GM21515 (cell line): Measurements from ENCODE around the gene LHX6.

Experiments
- ATAC-seq: cut with Tn5 transposase; IDR thresholded peaks from one replicate; pipeline ENCODE4 v1.9.1; 2021; ENCODE audit not compliant: unreplicated experiment

Gene LHX6

GRCh38 chr9:122228568-122229484 lies at the start of gene LHX6:
Gene LHX6, minus strand, starts transcription at chr9:122228957. Its CDS starts 217 bp downstream, at chr9:122228740.
- ATAC-seq = no peak

- no peak for ATAC-seq
Observed at GRCh38 chr9:122277285-122277897, 48.6 kb upstream of the LHX6 start.

- ATAC-seq = no peak
Observed at GRCh38 chr9:122276096-122276495, 47.3 kb upstream of the LHX6 start.

- ATAC-seq = no peak
Observed at GRCh38 chr9:122274055-122274454, 45.3 kb upstream of the LHX6 start.

- ATAC-seq = no peak
Observed at GRCh38 chr9:122268041-122268814, 39.5 kb upstream of the LHX6 start.

- ATAC-seq = peak; percentile 37
Observed at GRCh38 chr9:122265149-122265915, 36.6 kb upstream of the LHX6 start.

- ATAC-seq = peak; percentile 83
Observed at GRCh38 chr9:122264360-122265148, 35.8 kb upstream of the LHX6 start, which contains the start of the genes MRRF and RBM18. Gene MRRF, plus strand, starts transcription at chr9:122264882. Its CDS starts 6,010 bp downstream, at chr9:122270892. Gene RBM18, minus strand, starts transcription at chr9:122264840. Its CDS starts 3,348 bp downstream, at chr9:122261492.

GRCh38 chr9:122263699-122264349 lies 35.1 kb upstream of the LHX6 start:
- ATAC-seq = no peak

- ATAC-seq = no peak
Observed at GRCh38 chr9:122262073-122262472, 33.3 kb upstream of the LHX6 start.

GRCh38 chr9:122261469-122261881 lies 32.7 kb upstream of the LHX6 start:
- ATAC-seq = no peak

GRCh38 chr9:122258886-122259415 lies 30.2 kb upstream of the LHX6 start:
- ATAC-seq = no peak

GRCh38 chr9:122256206-122256605 lies 27.4 kb upstream of the LHX6 start:
- no peak for ATAC-seq

- no peak for ATAC-seq
Observed at GRCh38 chr9:122254761-122255160, 26.0 kb upstream of the LHX6 start.

GRCh38 chr9:122252796-122253195 lies 24.0 kb upstream of the LHX6 start:
- ATAC-seq = no peak

GRCh38 chr9:122251351-122251750 lies 22.6 kb upstream of the LHX6 start:
- no peak for ATAC-seq

GRCh38 chr9:122248448-122248865 lies 19.7 kb upstream of the LHX6 start:
- ATAC-seq = no peak

- no peak for ATAC-seq
Observed at GRCh38 chr9:122246666-122247065, 17.9 kb upstream of the LHX6 start.

GRCh38 chr9:122244349-122244748 lies 15.6 kb upstream of the LHX6 start:
- ATAC-seq = no peak

- ATAC-seq = no peak
Observed at GRCh38 chr9:122239722-122240121, 11.0 kb upstream of the LHX6 start.
